GM19240 (cell line): ENCODE data around the gene C15orf62.
A peak's percentile ranks its signal among the peaks of the same experiment; 100 is the strongest.

ENCODE experiments used
- DNase-seq: peaks from one replicate; pipeline ENCODE4 v3.0.0; 2011; ENCODE audit warnings: low spot score; ENCODE audit not compliant: insufficient read length

Gene C15orf62

GRCh38 chr15:40755812-40756208 lies 14.0 kb upstream of the C15orf62 start:
- no peak for DNase-seq

DNA sequence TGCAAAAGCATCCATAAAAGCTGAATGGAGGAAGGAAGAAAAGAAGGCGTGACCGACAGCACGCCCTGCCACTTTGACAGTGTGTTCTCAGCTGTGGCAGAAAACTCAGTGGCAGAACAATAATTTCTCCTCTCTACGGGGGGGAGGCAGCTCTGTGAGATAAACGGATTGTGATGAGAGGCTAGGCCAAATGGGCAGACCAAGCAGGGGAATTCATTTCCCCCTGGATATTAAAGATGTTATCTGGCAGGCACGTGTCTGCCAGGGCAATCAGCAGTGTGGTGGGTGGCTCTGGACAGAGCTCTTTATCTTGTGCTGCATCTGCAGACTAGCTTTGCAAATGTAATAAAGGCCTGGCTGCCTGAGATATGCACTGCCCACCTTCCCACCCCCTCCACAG lies 12.8 kb upstream of the C15orf62 start:
- no peak for DNase-seq

GRCh38 chr15:40759961-40760360 lies 9.8 kb upstream of the C15orf62 start:
- no peak for DNase-seq

- no peak for DNase-seq
These were observed 6.6 kb upstream of the C15orf62 start for GRCh38 chr15:40762919-40763800.

DNA sequence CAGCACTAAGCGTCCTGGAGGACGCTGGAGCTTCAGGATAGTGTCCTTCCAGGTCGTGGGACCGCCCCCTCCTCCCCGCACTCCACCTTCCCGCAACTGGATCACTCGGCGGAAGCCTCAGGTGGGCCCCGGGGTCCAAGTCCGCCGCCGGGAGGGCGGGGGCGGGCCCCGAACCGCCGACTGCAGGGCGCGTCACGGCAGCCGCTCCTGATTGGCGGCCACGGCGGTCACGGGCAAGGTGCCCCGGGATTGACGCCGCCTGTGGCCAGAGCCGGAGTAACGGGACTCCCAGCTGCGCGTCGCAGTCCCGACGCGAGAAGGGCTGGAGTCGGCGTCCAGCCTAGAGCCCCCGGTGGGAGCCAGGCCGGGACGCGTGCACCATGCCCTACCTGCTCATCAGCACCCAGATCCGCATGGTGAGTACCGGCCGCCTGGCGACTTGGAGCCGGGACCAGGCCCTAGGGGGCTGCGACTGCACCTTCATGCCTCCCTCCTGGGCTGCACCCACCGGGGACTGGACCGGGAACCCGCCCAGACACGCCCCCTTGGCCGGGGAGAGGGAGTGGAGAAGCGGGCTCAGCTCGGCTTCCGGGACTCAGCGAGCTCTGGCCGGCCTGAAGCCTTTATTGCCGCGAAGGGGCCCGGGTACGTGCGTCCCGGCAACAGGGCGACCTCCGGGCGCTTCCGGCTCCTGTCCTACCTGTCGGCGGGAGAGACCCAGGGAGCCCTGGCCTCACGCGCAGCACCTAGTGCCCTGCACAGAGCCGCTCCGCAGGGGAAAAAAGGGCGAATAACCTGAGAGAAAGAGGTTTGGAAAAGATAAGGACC lies 5.8 kb upstream of the C15orf62 start, which contains the start of gene GCHFR:
GCHFR (plus strand) TSS at position 268 of the 828 bp plus-strand sequence; CDS start at position 381, 113 bp downstream.
- peak; percentile 51 for DNase-seq

DNA sequence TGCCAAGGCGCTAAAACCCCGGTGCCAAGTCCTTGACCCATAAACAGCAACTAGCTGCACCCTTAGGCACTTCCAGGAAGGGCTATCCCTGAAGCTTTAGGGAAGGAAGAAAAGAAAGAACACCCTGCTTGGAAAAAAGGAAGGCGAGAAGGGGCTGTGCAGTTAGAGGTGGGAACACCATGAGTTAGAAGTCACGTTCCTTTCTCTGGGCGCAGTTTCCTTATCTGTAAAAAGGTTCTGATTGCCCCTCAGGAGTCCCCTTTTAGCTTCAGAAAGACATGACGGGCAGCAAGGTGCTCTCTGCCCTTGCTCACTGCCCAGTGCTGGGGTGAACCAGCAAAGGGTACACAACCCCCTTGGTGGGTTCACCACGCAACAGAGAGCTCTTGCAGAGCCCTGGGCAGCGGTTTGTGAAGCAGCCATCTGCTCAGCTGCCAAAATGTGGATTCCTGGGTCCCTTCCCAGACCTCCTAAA lies 5.1 kb upstream of the C15orf62 start:
- DNase-seq, result no peak

GRCh38 chr15:40766194-40766815 lies 3.5 kb upstream of the C15orf62 start:
- DNase-seq, result no peak

DNA sequence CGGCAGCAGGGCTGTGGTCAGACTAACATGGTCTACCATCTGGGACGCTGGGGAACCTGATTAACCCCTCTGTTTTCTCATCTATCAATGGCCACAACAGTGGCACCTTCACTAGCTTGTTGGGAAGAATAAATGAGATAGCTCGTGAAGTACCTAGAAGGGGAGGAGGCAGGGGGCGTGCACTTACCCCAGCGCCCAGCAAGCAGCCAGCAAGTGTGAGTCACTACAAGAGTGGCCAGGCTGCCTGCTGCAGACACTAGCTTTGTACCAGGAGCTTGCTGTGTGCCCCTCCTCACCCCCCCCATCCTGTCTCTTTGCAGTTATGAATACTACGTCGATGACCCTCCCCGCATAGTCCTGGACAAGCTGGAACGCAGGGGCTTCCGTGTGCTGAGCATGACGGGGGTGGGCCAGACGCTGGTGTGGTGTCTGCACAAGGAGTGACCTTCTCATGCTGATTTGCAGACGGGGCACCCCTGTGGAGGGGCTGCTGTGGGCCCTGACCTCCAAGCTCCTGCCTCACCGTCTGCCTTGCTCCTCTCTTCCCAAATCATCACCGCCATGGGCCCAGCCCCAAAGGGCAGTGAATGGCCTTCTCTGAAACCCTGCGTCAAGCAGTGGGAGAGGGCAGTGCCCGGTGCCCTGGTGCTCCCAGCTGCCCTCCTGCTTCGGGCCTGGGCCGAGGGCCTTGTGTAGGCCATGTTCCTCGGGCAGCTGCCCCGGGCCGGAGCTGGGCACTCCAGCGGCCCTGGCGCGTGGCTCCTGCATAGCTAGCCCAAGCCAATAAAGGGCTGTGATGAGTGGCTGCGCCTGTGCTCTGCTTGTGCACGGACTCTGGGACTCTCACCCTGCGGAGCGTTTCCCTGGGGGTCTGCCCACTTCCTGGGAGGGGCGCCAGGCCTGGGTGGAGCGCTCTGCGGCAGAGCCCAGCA lies 2.6 kb upstream of the C15orf62 start:
- DNase-seq, result no peak

DNA sequence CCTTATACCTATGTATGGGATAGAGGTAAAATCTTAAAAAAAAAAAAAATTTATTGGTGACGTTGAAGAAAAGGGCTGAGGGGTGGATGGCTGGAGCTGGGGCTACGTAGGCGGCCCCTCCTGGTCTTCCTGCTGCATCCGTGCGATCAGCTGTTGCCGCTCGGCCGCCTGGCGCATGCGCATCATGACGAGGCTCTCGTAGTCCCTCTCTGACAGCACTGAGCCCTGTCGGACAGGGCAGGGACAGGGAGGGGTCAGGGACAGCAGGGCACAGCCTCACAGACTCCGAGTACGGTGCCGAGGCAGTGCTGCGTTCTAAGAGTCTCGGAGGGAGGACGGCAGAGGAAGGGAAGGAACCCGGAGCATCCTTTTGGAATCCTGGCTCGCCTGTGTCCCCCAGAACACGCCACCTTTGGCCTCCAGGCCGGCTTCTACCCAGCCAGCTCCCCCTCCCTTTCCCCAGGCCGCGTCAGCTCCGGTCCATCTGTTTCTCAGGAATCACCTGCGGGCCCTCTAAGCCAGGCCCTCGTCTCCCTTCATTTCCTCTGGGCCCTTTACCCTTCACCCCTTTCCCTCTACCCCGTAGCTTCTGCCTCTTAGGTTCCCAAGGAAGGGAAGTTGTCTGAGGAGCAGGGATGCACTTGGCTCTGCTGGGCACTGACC lies 1.8 kb upstream of the C15orf62 start:
- no peak for DNase-seq

- DNase-seq, result no peak
These were observed 1.1 kb upstream of the C15orf62 start for GRCh38 chr15:40768521-40769273.

- DNase-seq, result no peak
These were observed 454 bp downstream of the C15orf62 start for GRCh38 chr15:40770147-40770721.

GRCh38 chr15:40771242-40771641 lies 1.5 kb downstream of the C15orf62 start:
- no peak for DNase-seq

- DNase-seq, result no peak
These were observed 2.2 kb downstream of the C15orf62 start for GRCh38 chr15:40772014-40772413.

- no peak for DNase-seq
These were observed 3.7 kb downstream of the C15orf62 start for GRCh38 chr15:40773496-40773895.

DNA sequence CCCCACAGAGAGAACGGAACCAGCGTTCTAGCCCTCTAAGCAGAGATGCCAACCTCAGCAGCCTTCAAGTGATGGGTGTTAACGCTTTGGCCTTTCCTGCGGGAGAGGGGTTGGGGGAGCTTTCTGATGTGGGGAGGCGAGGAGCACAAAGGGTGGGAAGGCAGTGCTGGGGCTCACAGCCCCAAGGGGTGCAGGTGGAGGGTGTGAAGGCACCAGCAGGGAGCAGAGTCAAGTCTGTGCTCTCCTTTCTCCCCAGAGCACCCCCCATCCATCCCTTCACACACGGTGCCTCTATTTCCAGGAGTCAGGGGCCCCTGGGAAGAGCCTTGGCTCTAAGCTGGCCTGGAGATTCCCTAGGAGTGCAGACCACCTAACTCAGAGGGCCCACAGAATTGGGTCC lies 4.1 kb downstream of the C15orf62 start:
- no peak for DNase-seq

- no peak for DNase-seq
These were observed 5.2 kb downstream of the C15orf62 start for GRCh38 chr15:40775007-40775406.

DNA sequence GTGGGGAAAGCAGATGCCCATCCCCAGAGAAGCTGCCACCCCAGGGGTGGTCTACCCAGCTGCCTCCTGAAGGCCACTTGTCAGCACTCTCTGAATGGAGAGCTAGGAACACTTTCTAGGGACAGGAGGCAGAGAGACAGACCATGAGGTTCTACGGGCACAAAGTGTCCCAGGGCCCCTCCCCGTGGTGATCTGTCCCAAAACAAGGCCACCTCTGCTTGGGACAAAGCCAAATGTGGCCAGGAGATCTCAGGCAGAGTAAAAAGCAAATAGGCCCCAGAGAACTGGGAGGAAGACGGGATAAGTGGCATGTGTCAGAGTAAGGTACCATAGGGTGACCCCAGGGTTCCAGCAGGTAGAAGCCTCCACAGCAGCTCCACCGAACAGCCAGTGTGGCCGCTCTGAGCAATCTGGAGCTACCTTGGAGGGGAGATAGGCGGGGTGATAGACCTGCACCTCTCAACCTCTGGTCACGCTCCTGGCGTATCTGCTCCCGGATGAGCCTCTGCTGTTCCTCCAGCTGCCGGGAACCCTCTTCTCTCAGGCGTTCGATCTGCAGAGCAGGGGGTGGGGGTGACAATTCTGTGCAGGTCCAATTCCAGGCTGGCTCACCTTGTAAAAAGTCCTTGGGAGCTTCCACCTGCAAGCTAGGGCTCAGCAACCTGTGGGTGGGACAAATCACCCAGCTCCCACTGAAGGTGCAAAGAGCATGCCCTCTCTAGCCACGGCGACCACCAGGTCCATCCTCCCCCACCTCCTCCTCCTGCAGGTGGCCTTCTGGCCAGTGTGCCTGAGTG lies 6.2 kb downstream of the C15orf62 start:
- no peak for DNase-seq

GRCh38 chr15:40776537-40777141 lies 6.9 kb downstream of the C15orf62 start:
- no peak for DNase-seq
